Natural killer cell (primary cell): Measurements from ENCODE around the gene ERBB3. TPM values are rescaled to one million over a fixed set of nuclear protein-coding genes. Genes with fewer than 3 reads are reported as not detected.

Experiments used
- ATAC-seq, 3 donors: fragments of 150-1000 bp in 2 of 3; fragments of 200-7000 bp in 1 of 3; cut with Tn5 transposase; 1 replicate in 1 of 3; 2 replicates in 2 of 3; pipeline ENCODE4 v1.10.0; 2021; ENCODE audit warnings: mild to moderate bottlenecking in 2 of 3, moderate library complexity in 2 of 3
- DNase-seq, 2 donors: peaks; one replicate each; pipeline versions ENCODE4 v3.0.0 to v3.0.0-alpha.2; 2013 to 2021; ENCODE audit warnings: mixed read lengths in 1 of 2
- H3K27ac ChIP-seq: one replicate; pipeline ENCODE4 v1.5.1; 2013; ENCODE audit warnings: mild to moderate bottlenecking, low read length
- H3K27me3 ChIP-seq: one replicate; pipeline ENCODE4 v1.6.1; 2013; ENCODE audit warnings: low read length; ENCODE audit not compliant: control insufficient read depth, insufficient read depth
- H3K36me3 ChIP-seq: one replicate; pipeline ENCODE4 v1.6.1; 2013; ENCODE audit warnings: low read length; ENCODE audit not compliant: control insufficient read depth, insufficient read depth
- H3K4me1 ChIP-seq: one replicate; pipeline ENCODE4 v1.6.1; 2013; ENCODE audit warnings: low read length; ENCODE audit not compliant: control insufficient read depth, insufficient read depth
- H3K4me3 ChIP-seq: one replicate; pipeline ENCODE4 v1.5.1; 2013; ENCODE audit warnings: low read length
- H3K9me3 ChIP-seq: one replicate; pipeline ENCODE4 v1.6.1; 2013; ENCODE audit warnings: low read length; ENCODE audit not compliant: control insufficient read depth, insufficient read depth
- H3K27ac Mint-ChIP-seq, 2 donors: one replicate each; pipeline ENCODE4 v1.8.0; 2022; ENCODE audit warnings: mild to moderate bottlenecking in 2 of 2, mixed read lengths in 2 of 2, moderate library complexity in 1 of 2
- H3K27me3 Mint-ChIP-seq, 2 donors: one replicate each; pipeline ENCODE4 v1.8.0; 2022; ENCODE audit warnings: low read depth in 2 of 2, mixed read lengths in 2 of 2
- H3K36me3 Mint-ChIP-seq: one replicate; pipeline ENCODE4 v1.8.0; 2022; ENCODE audit warnings: mixed read lengths
- H3K4me1 Mint-ChIP-seq, 2 donors: one replicate each; pipeline ENCODE4 v1.8.0; 2022; ENCODE audit warnings: mixed read lengths in 2 of 2
- H3K4me3 Mint-ChIP-seq: one replicate; pipeline ENCODE4 v1.8.0; 2022; ENCODE audit warnings: mild to moderate bottlenecking, moderate library complexity, mixed read lengths
- H3K9me3 Mint-ChIP-seq, 2 donors: one replicate each; pipeline ENCODE4 v1.8.0; 2022; ENCODE audit warnings: mixed read lengths in 2 of 2
- WGBS: methylation state at CpG from one replicate; pipeline ENCODE4 v1.1.7; 2013; ENCODE audit warnings: missing lambda C conversion rate; ENCODE audit not compliant: insufficient coverage; 5-methylcytosine and 5-hydroxymethylcytosine counted together
- intact Hi-C: fragments of 100-400 bp; cut with micrococcal nuclease; formaldehyde crosslinking; loops from one replicate; pipeline ENCODE4 v1.14.2; 2022
- total RNA-seq, 4 donors: library from RNA; stranded (reverse); fragments of 120-200 nt in 1 of 4; gene quantifications; one replicate each; pipeline versions ENCODE4 v1.2.3 to v1.2.4, GENCODE V29; 2013 to 2022
- TF ChIP-seq, protein P1 (sequence below): fragments of 200-600 bp; IDR thresholded peaks from one replicate; pipeline ENCODE4 v1.8.0; 2022; ENCODE audit warnings: antibody characterized with exemption

The ERBB3 gene
- total RNA-seq, 3 donors from 2014 or later (not counting 1 experiment from before 2014, with no cell fraction given) = 0.26 to 0.66 TPM; not detected in 1

DNA sequence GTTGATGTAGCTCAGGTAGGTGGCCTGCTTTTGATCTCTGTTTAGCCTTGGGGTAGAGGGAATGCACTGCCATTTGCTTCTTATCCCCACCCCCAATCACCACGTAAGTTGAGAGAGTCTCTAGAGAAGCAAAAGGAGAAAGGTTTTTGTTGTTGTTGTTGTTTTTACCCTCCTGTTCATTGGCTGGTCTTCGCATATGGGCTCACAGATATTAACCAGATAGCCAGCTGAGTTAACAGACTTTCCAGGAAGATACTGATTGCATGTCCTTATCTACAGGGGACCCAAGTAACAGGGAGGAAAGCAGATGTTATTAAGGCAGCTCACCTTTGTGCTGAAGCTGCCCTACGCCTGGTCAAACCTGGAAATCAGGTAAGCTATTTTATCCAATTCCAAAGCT, 27.3 kb downstream of the ERBB3 start:
- H3K27ac ChIP-seq = no peak overlapping the region
- ATAC-seq (no peak), DNase-seq (no peak)
- H3K9me3 Mint-ChIP-seq = no peaks in the 10 kb centered on the region
- H3K27ac Mint-ChIP-seq = peak overlapping the region in 1 of 2 donors; percentile 16
- peaks cover 30% of the 10 kb centered on the region for H3K4me1 ChIP-seq
- TF ChIP-seq, protein P1, sequence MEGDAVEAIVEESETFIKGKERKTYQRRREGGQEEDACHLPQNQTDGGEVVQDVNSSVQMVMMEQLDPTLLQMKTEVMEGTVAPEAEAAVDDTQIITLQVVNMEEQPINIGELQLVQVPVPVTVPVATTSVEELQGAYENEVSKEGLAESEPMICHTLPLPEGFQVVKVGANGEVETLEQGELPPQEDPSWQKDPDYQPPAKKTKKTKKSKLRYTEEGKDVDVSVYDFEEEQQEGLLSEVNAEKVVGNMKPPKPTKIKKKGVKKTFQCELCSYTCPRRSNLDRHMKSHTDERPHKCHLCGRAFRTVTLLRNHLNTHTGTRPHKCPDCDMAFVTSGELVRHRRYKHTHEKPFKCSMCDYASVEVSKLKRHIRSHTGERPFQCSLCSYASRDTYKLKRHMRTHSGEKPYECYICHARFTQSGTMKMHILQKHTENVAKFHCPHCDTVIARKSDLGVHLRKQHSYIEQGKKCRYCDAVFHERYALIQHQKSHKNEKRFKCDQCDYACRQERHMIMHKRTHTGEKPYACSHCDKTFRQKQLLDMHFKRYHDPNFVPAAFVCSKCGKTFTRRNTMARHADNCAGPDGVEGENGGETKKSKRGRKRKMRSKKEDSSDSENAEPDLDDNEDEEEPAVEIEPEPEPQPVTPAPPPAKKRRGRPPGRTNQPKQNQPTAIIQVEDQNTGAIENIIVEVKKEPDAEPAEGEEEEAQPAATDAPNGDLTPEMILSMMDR = no peak
- 92% methylated on average over 2 of the region's 3 CpGs for WGBS
- peaks cover 53% of the 10 kb centered on the region for H3K36me3 ChIP-seq
- no peaks in the 10 kb centered on the region for H3K27me3 ChIP-seq
- H3K27me3 Mint-ChIP-seq = no peaks in the 10 kb centered on the region
- H3K4me3 Mint-ChIP-seq = no peak overlapping the region
- peaks cover 46 to 49% of the 10 kb centered on the region in 2 donors for H3K4me1 Mint-ChIP-seq
- intact Hi-C loops = no loop called here
- no peaks in the 10 kb centered on the region for H3K9me3 ChIP-seq
- H3K4me3 ChIP-seq = no peak overlapping the region
- H3K36me3 Mint-ChIP-seq = no peaks in the 10 kb centered on the region

DNA sequence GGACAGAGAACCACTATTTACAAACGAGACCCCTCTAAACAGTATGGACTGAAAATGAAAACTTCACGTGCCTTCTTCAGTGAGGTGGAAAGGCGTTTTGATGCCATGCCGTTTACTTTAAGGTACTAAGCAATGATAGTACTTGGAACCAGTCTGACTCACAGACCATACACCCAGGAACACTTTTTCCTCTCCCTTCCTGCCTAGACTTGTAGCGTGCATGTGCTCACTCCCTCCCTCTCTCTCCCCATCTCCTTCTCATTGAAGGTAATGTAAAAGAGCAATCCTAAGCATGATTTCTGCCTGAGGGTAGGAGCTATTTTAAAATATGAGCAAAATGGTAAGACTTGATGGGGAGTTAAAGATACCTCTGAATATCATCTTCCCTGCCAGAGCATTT, 30.6 kb downstream of the ERBB3 start:
- Histone ChIP-seq H3K4me1 (peaks cover 6% of the 10 kb centered on the region), H3K9me3 (no peaks in the 10 kb centered on the region), H3K4me3 (no peak overlapping the region), H3K36me3 (peaks cover 59% of the 10 kb centered on the region), H3K27ac (no peak overlapping the region), H3K27me3 (no peaks in the 10 kb centered on the region)
- WGBS = 95% methylated on average over 4 of the region's 5 CpGs
- ATAC-seq = no peak
- Mint-ChIP-seq H3K4me3 (no peak overlapping the region), H3K36me3 (peaks cover 11% of the 10 kb centered on the region), H3K27me3 (no peaks in the 10 kb centered on the region), H3K9me3 (no peaks in the 10 kb centered on the region), H3K4me1 (peaks cover 13 to 18% of the 10 kb centered on the region in 2 donors), H3K27ac (no peak overlapping the region)
- DNase-seq = no peak
- intact Hi-C loops = no loop called here
- TF ChIP-seq, protein P1 = no peak

DNA sequence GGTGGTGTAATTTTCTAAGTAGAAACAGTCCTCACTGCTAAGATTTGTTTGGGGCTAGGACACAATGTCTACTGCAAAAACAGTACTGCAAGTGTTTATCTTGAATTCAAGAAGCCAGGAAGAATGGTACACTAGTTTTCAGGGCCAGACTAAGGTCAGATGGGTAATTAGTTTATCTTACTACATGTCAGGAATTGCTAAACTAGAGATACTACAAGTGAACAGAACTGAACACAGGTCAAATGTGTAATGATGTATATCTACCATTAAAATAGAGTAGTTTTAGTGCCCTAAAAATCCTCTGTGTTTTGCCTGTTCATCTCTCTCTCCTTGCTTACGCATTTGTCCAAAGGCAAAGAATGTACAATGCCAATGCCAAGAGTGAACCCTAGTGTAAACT, 34.1 kb downstream of the ERBB3 start:
- Mint-ChIP-seq H3K27ac (peak overlapping the region; percentile 67 to 95), H3K36me3 (peaks cover 11% of the 10 kb centered on the region), H3K4me1 (peaks cover 25 to 26% of the 10 kb centered on the region in 2 donors), H3K27me3 (no peaks in the 10 kb centered on the region), H3K4me3 (peak overlapping the region; percentile 51), H3K9me3 (no peaks in the 10 kb centered on the region)
- no peaks in the 10 kb centered on the region for H3K27me3 ChIP-seq
- DNase-seq = no peak
- H3K4me1 ChIP-seq = peaks cover 23% of the 10 kb centered on the region
- H3K36me3 ChIP-seq = peaks cover 35% of the 10 kb centered on the region
- no peak overlapping the region for H3K4me3 ChIP-seq
- H3K27ac ChIP-seq = no peak overlapping the region
- no peaks in the 10 kb centered on the region for H3K9me3 ChIP-seq
- intact Hi-C loops = no loop called here
- 100% methylated on average over 1 of the region's 1 CpG for WGBS
- TF ChIP-seq, protein P1 = no peak
- no peak for ATAC-seq

DNA sequence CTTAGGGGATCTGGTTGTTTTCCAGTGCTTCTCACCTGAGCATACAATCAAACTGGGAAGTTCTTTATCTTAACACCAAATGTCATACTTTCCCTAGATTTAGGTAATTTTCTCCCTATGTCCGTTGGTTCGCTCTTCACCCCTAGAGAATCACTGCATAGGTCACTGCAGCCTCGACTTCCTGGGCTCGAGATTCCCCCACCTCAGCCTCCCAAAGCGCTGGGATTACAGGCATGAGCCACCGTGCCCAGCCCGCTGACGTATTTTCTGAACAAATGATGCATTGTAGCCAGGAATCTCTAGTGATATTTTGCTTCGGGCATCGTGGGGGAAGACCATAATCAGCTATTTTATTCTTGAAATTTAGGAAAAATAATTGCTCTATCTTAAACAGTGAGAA, 35.4 kb downstream of the ERBB3 start:
- H3K4me1 ChIP-seq = peaks cover 28% of the 10 kb centered on the region
- H3K4me3 ChIP-seq = peak overlapping the region; percentile 61
- intact Hi-C loops = loop anchor here (5.0 kb wide), 1 partner anchor 73 kb away; the partner anchor contains the start of gene RPS26
- Mint-ChIP-seq H3K9me3 (no peaks in the 10 kb centered on the region), H3K4me3 (peak overlapping the region; percentile 98), H3K4me1 (peaks cover 33% of the 10 kb centered on the region in 2 donors), H3K36me3 (peaks cover 11% of the 10 kb centered on the region), H3K27me3 (no peaks in the 10 kb centered on the region), H3K27ac (peak overlapping the region; percentile 95 to 99)
- H3K27me3 ChIP-seq = no peaks in the 10 kb centered on the region
- 72% methylated on average over 10 of the region's 10 CpGs for WGBS
- H3K9me3 ChIP-seq = no peaks in the 10 kb centered on the region
- DNase-seq = no peak
- ATAC-seq = no peak
- TF ChIP-seq, protein P1 = no peak
- peaks cover 27% of the 10 kb centered on the region for H3K36me3 ChIP-seq
- H3K27ac ChIP-seq = peak overlapping the region; percentile 88
